H7 (cell line): ENCODE results near the gene MBTPS1. TPM values are rescaled to one million over a fixed set of nuclear protein-coding genes. Genes with fewer than 3 reads are reported as not detected.

ENCODE experiments used
- DNase-seq: peaks from one replicate; pipeline ENCODE4 v3.0.0; 2012
- H3K27me3 ChIP-seq: 2 replicates; pipeline ENCODE4 v1.6.0; 2011; ENCODE audit warnings: mild to moderate bottlenecking, low read length; ENCODE audit not compliant: control insufficient read depth, insufficient read depth
- H3K36me3 ChIP-seq: replicated peaks from 2 replicates; pipeline ENCODE4 v1.5.1; 2011; ENCODE audit warnings: low read length; ENCODE audit not compliant: control insufficient read depth, insufficient read depth
- H3K4me3 ChIP-seq: 2 replicates; pipeline ENCODE4 v1.5.1; 2011; ENCODE audit warnings: low read depth, mild to moderate bottlenecking, control low read depth, low read length, moderate library complexity; ENCODE audit not compliant: insufficient read depth
- total RNA-seq: library from RNA; depleted of rRNA; stranded (reverse); fragments of >200 nt; shearing (Covaris generic); gene quantifications from 2 replicates; pipeline ENCODE4 v1.2.3, GENCODE V29; 2014

Gene MBTPS1
- total RNA-seq, 1 experiment from 2014 or later: 34.4 TPM

- Histone ChIP-seq H3K4me3 (no peak overlapping the region), H3K27me3 (no peaks in the 10 kb centered on the region), H3K36me3 (peaks cover 18% of the 10 kb centered on the region)
- no peak for DNase-seq
These were observed 52.8 kb downstream of the MBTPS1 start for GRCh38 chr16:84063980-84064379.

DNA sequence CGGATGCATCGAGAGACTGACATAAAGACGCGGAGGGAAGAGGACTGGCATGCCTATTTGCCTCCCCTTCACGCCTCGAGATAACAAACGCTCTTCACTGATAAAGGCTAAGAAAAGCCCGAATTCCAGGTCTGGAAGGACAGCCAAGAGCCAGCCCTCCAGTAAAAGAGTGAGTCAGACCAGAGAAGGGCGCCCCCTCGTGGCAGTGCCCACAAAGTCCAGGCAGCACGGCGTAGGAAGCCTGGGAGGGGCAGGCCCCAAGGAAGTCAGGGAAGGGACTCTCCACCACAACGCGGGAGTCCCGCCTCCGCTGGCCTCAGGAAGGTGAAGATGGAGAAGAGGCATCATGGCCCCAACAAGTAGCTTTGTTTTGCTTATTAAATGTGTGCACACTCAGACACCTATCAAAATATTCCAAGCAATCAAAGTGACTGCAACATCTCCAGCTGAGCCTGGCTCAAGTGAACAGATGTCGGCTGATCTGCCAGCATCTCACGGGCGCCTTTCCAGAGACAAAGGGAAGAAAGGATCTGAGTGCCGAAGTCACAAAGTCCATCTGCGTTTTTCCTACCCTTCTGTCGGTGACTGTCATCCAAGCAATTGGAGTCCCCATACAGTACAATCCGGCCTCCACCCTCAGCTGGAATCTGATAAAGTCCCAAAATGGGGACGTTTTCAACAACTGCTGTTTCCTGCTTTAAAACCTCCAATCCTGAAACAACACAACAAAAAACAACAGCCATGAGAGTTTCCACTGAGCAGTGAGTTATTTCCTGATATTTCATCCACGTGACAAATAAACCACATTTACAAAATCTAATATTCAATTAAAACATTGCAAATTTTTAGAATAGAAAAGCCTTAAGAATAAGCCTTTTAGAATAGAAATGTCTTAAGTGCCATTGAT, 53.8 kb downstream of the MBTPS1 start:
- Histone ChIP-seq H3K36me3 (peaks cover 15% of the 10 kb centered on the region), H3K27me3 (no peaks in the 10 kb centered on the region), H3K4me3 (no peak overlapping the region)
- peak; percentile 96 for DNase-seq

- no peak for DNase-seq
- H3K27me3 ChIP-seq: no peaks in the 10 kb centered on the region
- H3K36me3 ChIP-seq: peaks cover 8% of the 10 kb centered on the region
- no peak overlapping the region for H3K4me3 ChIP-seq
These were observed 55.4 kb downstream of the MBTPS1 start for GRCh38 chr16:84061236-84061819.

DNA sequence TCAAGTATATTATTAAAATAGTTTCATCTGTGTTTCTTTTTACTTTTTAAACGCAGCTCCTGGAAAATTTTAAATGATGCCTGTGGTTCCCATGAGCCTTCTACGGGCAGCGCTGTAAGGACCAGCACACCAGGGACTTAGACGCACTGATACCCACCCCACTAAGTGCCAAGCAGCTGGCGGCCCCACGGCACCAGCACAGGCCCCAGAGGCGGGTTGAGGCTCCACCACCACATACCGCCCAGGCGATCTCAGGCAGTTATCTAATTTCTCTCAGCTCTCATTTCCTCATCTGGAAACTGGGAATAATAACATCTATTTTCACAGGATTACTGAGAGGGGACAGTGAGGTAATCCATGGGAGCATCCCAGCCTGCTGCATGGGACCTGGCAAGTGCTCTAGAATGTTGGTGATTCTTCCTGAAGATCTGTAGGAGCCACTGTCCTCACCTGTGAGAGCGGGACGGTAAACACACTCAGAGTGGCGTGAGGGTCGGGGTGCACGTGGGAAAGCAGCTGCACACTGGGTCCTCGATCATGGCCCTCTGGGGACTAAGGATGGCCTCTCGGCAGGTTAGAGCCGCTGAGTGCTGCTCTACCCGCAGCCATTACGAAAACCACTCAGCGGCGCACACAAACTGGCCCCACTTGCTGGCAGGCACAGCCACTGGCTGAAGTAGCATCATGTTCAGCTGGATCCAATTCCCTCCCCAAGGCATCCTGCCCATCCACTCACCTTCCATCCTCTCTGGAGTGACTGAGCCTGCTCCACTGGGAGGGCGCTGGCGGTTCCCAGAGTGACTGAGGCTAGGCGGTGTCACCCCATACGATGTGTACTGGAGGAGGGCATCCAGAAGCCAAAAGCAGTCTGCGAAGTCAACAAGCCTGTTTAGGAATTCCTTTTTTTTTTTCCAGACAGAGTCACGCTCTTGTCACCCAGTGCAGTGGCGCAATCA, 56.5 kb downstream of the MBTPS1 start:
- Histone ChIP-seq H3K4me3 (no peak overlapping the region), H3K36me3 (peaks cover 9% of the 10 kb centered on the region), H3K27me3 (no peaks in the 10 kb centered on the region)
- DNase-seq: no peak

DNA sequence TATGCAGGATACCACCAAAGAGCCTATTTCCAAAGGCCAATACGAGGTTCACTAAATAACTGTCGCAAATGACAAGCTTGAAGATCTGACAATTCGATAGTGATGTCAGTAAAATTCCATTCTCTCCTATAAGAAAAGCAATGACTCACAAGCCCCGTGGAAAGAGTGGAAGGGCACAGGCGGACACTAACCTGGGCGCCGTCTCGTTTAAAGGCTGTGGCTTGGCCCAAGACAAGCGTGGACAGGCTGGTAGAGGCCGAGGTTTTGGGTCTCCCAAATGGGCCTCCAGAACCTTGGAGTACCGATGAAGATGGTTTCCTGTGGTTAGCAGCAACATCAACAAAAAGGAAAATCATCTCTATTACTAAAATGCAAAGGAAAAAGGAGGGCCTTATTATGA, 57.6 kb downstream of the MBTPS1 start:
- no peak for DNase-seq
- Histone ChIP-seq H3K36me3 (peaks cover 9% of the 10 kb centered on the region), H3K27me3 (no peaks in the 10 kb centered on the region), H3K4me3 (no peak overlapping the region)

- Histone ChIP-seq H3K27me3 (no peaks in the 10 kb centered on the region), H3K36me3 (peaks cover 9% of the 10 kb centered on the region), H3K4me3 (no peak overlapping the region)
- DNase-seq: no peak
These were observed 58.1 kb downstream of the MBTPS1 start for GRCh38 chr16:84058664-84059063.

- no peaks in the 10 kb centered on the region for H3K27me3 ChIP-seq
- no peak overlapping the region for H3K4me3 ChIP-seq
- H3K36me3 ChIP-seq: peaks cover 9% of the 10 kb centered on the region
- no peak for DNase-seq
These were observed 58.5 kb downstream of the MBTPS1 start for GRCh38 chr16:84058211-84058610.

GRCh38 chr16:84056933-84057332, 59.8 kb downstream of the MBTPS1 start:
- Histone ChIP-seq H3K36me3 (peaks cover 9% of the 10 kb centered on the region), H3K4me3 (no peak overlapping the region), H3K27me3 (no peaks in the 10 kb centered on the region)
- DNase-seq: no peak

DNA sequence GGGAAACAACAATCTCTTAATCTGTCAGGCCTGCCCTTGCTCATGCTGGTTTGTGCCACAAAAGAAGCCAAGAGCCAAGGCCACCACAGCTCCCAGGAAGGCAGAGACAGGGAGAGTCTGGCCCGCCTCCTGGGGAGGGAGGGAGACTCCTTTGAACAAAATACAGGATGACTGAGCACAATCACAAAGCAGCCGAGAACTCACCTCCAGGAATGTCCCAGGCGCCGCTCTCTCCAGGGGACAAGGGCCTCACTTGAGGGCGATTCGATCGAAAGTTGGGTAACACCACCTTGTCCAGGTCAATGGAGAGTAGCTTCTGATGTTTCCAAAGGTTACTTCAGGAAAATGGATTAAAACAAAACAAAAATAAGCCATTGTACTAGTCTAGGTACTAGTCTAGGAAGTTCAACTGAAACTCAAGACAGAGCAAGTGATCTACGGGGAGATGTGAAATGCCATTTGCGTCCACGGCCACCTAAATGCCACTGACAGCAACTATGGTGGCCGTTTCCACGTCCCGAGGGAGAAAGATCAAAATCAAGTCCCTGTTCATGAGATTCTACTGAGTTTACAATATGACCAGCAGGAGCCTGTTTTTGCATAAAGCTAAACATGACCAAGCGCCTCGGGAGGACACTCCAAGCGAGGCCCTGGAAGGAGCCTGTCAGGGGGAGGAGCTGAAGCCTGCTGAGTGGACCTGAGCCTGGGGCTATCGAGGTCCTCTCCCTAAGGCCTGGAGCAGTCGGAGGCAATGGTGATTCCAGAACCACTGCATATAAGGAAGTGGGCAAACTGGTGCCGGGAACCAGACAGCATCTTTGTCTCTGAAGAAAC, 60.7 kb downstream of the MBTPS1 start:
- DNase-seq: no peak
- Histone ChIP-seq H3K36me3 (peaks cover 6% of the 10 kb centered on the region), H3K4me3 (no peak overlapping the region), H3K27me3 (no peaks in the 10 kb centered on the region)

DNA sequence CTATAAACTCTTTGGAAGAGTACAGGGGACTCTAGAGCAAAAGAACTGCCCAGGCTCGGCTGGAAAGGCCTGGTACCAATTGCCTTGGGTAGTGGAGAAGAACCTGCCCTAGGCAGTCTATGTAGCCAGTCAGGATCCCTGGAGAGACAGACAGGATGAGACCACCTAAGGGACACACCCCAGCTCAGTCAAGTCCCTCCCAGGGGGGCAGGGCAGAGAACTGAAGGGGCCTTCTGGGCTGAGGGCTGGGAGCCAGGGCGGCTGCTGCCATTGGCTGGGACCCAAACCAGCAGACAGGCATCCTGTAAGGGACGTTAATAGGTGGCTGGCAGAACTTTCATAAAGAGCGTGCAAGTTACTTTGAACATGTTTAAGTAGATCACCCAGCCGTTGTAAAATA, 61.4 kb downstream of the MBTPS1 start:
- H3K27me3 ChIP-seq: no peaks in the 10 kb centered on the region
- H3K4me3 ChIP-seq: no peak overlapping the region
- peaks cover 6% of the 10 kb centered on the region for H3K36me3 ChIP-seq
- no peak for DNase-seq

- Histone ChIP-seq H3K36me3 (peaks cover 6% of the 10 kb centered on the region), H3K27me3 (no peaks in the 10 kb centered on the region), H3K4me3 (no peak overlapping the region)
- DNase-seq: peak; percentile 84
These were observed 61.8 kb downstream of the MBTPS1 start for GRCh38 chr16:84054916-84055315.

DNA sequence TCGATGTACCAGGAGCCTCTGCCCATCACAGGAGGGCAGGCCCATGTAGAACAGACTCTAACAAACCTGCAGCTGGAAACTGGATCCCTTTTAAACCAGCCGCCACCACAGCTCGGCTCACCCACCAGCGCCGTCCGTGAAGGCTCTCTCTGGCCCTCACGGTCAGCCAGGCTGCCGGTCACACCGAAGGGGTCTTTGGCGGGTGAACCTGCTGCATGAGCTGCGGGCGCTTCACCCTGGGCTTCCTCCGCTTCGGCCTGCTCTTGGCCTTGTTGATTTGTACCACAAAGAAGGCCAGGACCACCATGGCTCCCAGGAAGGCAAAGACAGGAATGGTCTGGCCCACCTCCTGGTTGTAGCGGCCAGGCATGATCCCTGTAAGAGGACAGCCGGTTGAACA, 62.5 kb downstream of the MBTPS1 start:
- Histone ChIP-seq H3K36me3 (peaks cover 4% of the 10 kb centered on the region), H3K4me3 (no peak overlapping the region), H3K27me3 (no peaks in the 10 kb centered on the region)
- DNase-seq: no peak

DNA sequence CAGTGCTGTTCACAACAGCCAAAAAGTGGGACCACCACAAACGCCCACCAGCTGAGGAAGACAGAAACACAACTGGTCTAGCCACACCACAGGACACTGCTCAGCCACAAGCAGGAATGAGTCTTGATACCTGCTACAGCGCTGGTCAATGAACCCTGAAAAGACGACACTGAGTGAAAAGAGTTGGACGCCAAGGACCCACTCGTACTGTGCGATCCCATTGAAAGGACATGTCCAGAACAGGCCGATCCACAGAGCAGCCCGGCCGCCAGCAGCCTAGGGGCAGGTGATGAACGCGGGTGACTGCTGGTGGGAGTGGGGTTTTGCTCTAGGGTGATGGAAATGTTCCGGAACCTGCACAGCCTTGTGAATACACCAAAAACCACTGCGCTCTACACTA, 63.5 kb downstream of the MBTPS1 start:
- Histone ChIP-seq H3K36me3 (peaks cover 2% of the 10 kb centered on the region), H3K27me3 (no peaks in the 10 kb centered on the region), H3K4me3 (no peak overlapping the region)
- DNase-seq: no peak
